Stomach (tissue), 19 donors: ENCODE results near the gene EIF2S1. TPM values are rescaled to one million over a fixed set of nuclear protein-coding genes. Genes with fewer than 3 reads are reported as not detected.

ENCODE experiments used
- DNase-seq, 2 donors: peaks; one replicate each; pipeline versions ENCODE4 v3.0.0 to v3.0.0-alpha.2; 2013 to 2019
- H3K27ac ChIP-seq, 5 donors: fragments of 200-600 bp in 4 of 5; sonication (generic) in 4 of 5; one replicate each; pipeline ENCODE4 v1.5.1; 2013 to 2019; ENCODE audit warnings: mild to moderate bottlenecking in 1 of 5, moderate library complexity in 1 of 5
- H3K27me3 ChIP-seq, 3 donors: fragments of 200-600 bp; sonication (generic); one replicate each; pipeline ENCODE4 v1.5.1; 2017 to 2019; ENCODE audit warnings: mixed run types in 1 of 3
- H3K36me3 ChIP-seq, 4 donors: fragments of 200-600 bp; sonication (generic); 1 replicate in 3 of 4; 2 replicates in 1 of 4; pipeline ENCODE4 v1.5.1; 2016 to 2019
- H3K4me1 ChIP-seq, 4 donors: fragments of 200-600 bp; sonication (generic); one replicate each; pipeline ENCODE4 v1.5.1; 2016 to 2019
- H3K4me3 ChIP-seq, 4 donors: fragments of 200-600 bp; sonication (generic) in 3 of 4; one replicate each; pipeline ENCODE4 v1.5.1; 2016 to 2019; ENCODE audit warnings: mild to moderate bottlenecking in 1 of 4
- H3K9me3 ChIP-seq, 4 donors: fragments of 200-600 bp; sonication (generic); one replicate each; pipeline ENCODE4 v1.5.1; 2016 to 2019
- CTCF ChIP-seq, 7 experiments: fragments of 450-650 bp in 4 of 7; fragments of 200-600 bp in 3 of 7; sonication (generic) in 3 of 7; IDR thresholded peaks; one replicate each; pipeline ENCODE4 v1.5.1; 2016 to 2019; ENCODE audit warnings: antibody characterized with exemption in 7 of 7, control low read depth in 2 of 7, mild to moderate bottlenecking in 1 of 7
- EP300 ChIP-seq: sonication (generic); formaldehyde crosslinking; IDR thresholded peaks from one replicate; pipeline ENCODE4 v1.6.1; 2017; ENCODE audit warnings: antibody characterized with exemption
- POLR2A ChIP-seq, 4 donors: fragments of 450-650 bp; IDR thresholded peaks; one replicate each; pipeline ENCODE4 v1.6.1; 2016; ENCODE audit warnings: antibody characterized with exemption in 4 of 4, control low read depth in 2 of 4, mild to moderate bottlenecking in 1 of 4, moderate library complexity in 1 of 4
- POLR2AphosphoS5 ChIP-seq, 3 donors: sonication (generic); formaldehyde crosslinking; IDR thresholded peaks; one replicate each; pipeline ENCODE4 v1.6.1; 2016; ENCODE audit warnings: antibody characterized with exemption in 3 of 3
- WGBS, 5 donors: extraction: QIAGEN DNeasy Blood & Tissue Kit in 3 of 5; methylation state at CpG; one replicate each; pipeline versions ENCODE4 v1.1.5 to v1.1.7; 2013 to 2018; 5-methylcytosine and 5-hydroxymethylcytosine counted together
- intact Hi-C: fragments of 100-400 bp; cut with DNase I; formaldehyde crosslinking; loops from one replicate; pipeline ENCODE4 v1.15.1; 2023; ENCODE audit warnings: low total_unique reads
- long read RNA-seq, 10 donors: transcript quantifications; one replicate each; lab custom pipeline, GENCODE V29; 2026
- polyA plus RNA-seq, 3 donors: library from polyadenylated mRNA; stranded (reverse); fragments of 200-250 nt; gene quantifications; one replicate each; pipeline ENCODE4 v1.2.3, GENCODE V29; 2013
- total RNA-seq, 5 donors: library from RNA; depleted of rRNA; stranded (reverse); fragments of >200 nt; gene quantifications; one replicate each; pipeline versions ENCODE4 v1.1.0 to v1.2.3, GENCODE V29; 2014 to 2016
- donor health status: healthy with polysubstance abuse.
- donor health status: Bipolar disorder and iron deficiency.
- donor health status: healthy.

Gene EIF2S1
- total RNA-seq (100 to 1,000 TPM in 1 of 5 donors, 10 to 100 TPM in 4; 15.6 to 149 (median 26.8) TPM), polyA plus RNA-seq (10 to 100 TPM; 32.8 to 73.3 (median 67.0) TPM)
- long read RNA-seq, donor 1, full-length matches to known transcripts: 15 of 15 reads
- long read RNA-seq, donor 1, partial matches to known transcripts: 0 of 15 reads
- long read RNA-seq, donor 1, other reads (novel, unspliced or antisense): 0 of 15 reads
- long read RNA-seq, donor 2, full-length matches to known transcripts: 12 of 12 reads
- long read RNA-seq, donor 2, partial matches to known transcripts: 0 of 12 reads
- long read RNA-seq, donor 2, other reads (novel, unspliced or antisense): 0 of 12 reads
- long read RNA-seq, donor 3, full-length matches to known transcripts: 8 of 8 reads
- long read RNA-seq, donor 3, partial matches to known transcripts: 0 of 8 reads
- long read RNA-seq, donor 3, other reads (novel, unspliced or antisense): 0 of 8 reads
- long read RNA-seq, donor 4, full-length matches to known transcripts: 2 of 2 reads
- long read RNA-seq, donor 4, partial matches to known transcripts: 0 of 2 reads
- long read RNA-seq, donor 4, other reads (novel, unspliced or antisense): 0 of 2 reads
- long read RNA-seq, donor 5, full-length matches to known transcripts: 14 of 14 reads
- long read RNA-seq, donor 5, partial matches to known transcripts: 0 of 14 reads
- long read RNA-seq, donor 5, other reads (novel, unspliced or antisense): 0 of 14 reads
- long read RNA-seq, donor 6, full-length matches to known transcripts: 34 of 34 reads
- long read RNA-seq, donor 6, partial matches to known transcripts: 0 of 34 reads
- long read RNA-seq, donor 6, other reads (novel, unspliced or antisense): 0 of 34 reads
- long read RNA-seq, donor 7, full-length matches to known transcripts: 25 of 57 reads
- long read RNA-seq, donor 7, partial matches to known transcripts: 7 of 57 reads
- long read RNA-seq, donor 7, other reads (novel, unspliced or antisense): 25 of 57 reads
- long read RNA-seq, donor 8, full-length matches to known transcripts: 24 of 24 reads
- long read RNA-seq, donor 8, partial matches to known transcripts: 0 of 24 reads
- long read RNA-seq, donor 8, other reads (novel, unspliced or antisense): 0 of 24 reads
- long read RNA-seq, donor 9, full-length matches to known transcripts: 13 of 13 reads
- long read RNA-seq, donor 9, partial matches to known transcripts: 0 of 13 reads
- long read RNA-seq, donor 9, other reads (novel, unspliced or antisense): 0 of 13 reads
- long read RNA-seq, donor 10, full-length matches to known transcripts: 8 of 8 reads
- long read RNA-seq, donor 10, partial matches to known transcripts: 0 of 8 reads
- long read RNA-seq, donor 10, other reads (novel, unspliced or antisense): 0 of 8 reads

DNA sequence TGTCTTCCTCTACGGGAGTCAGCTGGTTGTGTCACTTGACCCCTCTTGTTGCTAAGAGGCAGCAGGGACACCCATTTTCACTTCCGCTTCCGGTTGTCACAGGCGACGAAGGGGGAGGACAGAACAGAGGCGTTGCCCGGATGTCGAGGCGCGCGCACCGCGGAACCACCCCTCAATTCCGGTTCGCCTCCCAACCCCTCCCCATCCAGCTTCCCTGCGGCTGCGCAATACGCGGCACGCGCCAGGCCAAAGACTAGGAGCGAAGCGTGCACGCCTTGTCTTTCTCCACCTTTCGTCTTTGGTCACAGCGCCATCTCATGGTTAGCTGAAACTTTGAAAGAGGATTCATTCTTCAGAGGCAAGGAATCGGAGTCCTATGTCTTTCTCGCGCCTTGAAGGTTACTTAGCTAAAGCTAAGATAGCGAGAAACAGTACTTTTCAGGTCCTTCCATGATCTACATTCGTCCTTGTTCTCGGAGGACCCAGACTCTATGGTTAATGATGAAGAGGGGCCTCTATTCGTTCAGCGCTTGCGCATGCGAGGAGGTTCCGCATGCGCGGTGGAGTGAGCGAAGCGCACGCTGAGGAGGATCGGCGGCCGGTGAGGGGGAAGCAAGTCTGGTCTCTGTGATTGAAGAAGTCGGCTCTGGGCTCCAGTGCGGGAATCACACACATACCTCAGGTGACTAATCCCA, at the start of gene EIF2S1, which contains the start of gene ATP6V1D:
Gene EIF2S1, plus strand, starts transcription at position 554 of the 695 bp plus-strand sequence. CDS start 4,440 bp downstream, outside the sequence.
Gene ATP6V1D, minus strand, starts transcription at position 30 of the 695 bp plus-strand sequence. CDS start 106 bp downstream, outside the sequence.
- TF ChIP-seq POLR2AphosphoS5 (IDR thresholded peaks at IDR 0.05) (peak; percentile 82 to 92 (median 83)), CTCF (IDR thresholded peaks at IDR 0.05) (peak in 6 of 7 experiments; percentile 14 to 100 (median 82)), EP300 (no peak), POLR2A (IDR thresholded peaks at IDR 0.05) (peak in 2 of 4 donors; percentile 39 to 62)
- 0 to 1% (median 0%) methylated on average over 28 to 47 of the region's 47 CpGs for WGBS, 5 donors
- Histone ChIP-seq H3K4me1 (peaks cover 31 to 79% (median 65%) of the 10 kb centered on the region in 4 donors), H3K4me3 (peak within 1 kb of the TSS; percentile 64 to 95 (median 84)), H3K36me3 (peaks cover 3 to 12% (median 8%) of the 10 kb centered on the region in 4 donors), H3K9me3 (no peaks in the 10 kb centered on the region), H3K27ac (peak within 1 kb of the TSS; percentile 69 to 95 (median 93)), H3K27me3 (no peaks in the 10 kb centered on the region)
- intact Hi-C loops: no loop called here
- DNase-seq: peak; percentile 99 to 100

- Histone ChIP-seq H3K4me3 (no peak overlapping the region), H3K27me3 (no peaks in the 10 kb centered on the region), H3K9me3 (no peaks in the 10 kb centered on the region), H3K27ac (no peak overlapping the region), H3K36me3 (peaks cover 0 to 55% (median 49%) of the 10 kb centered on the region in 4 donors), H3K4me1 (no peaks in the 10 kb centered on the region)
- TF ChIP-seq POLR2AphosphoS5 (IDR thresholded peaks at IDR 0.05) (no peak), EP300 (no peak), CTCF (IDR thresholded peaks at IDR 0.05) (no peak), POLR2A (IDR thresholded peaks at IDR 0.05) (no peak)
- 84 to 93% (median 87%) methylated on average over 2 of the region's 2 CpGs for WGBS, 5 donors
- DNase-seq: no peak
- intact Hi-C loops: no loop called here
These were observed 48.3 kb upstream of the EIF2S1 start for GRCh38 chr14:67311868-67312267.

DNA sequence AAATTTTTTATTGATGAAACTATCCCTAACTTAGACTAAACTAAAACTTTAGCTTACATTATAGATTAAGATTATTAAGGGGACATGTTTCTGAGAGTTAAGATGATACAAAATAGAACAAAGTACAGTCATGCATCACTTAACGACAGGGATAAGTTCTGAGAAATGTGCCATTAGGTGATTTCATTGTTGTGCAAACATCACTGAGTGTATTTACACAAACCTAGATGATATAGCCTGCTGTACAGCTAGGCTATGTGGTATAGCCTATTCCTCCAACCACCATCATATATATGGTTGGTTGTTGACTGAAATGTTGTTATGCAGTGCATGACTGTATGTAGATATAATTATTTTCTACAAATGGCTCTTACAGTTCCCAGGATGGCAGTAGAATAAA, 47.0 kb upstream of the EIF2S1 start:
- H3K4me3 ChIP-seq: no peak overlapping the region
- 28 to 70% (median 38%) methylated on average over 1 of the region's 1 CpG for WGBS, 5 donors
- no peak for TF ChIP-seq POLR2AphosphoS5 (IDR thresholded peaks at IDR 0.05)
- TF ChIP-seq POLR2A (IDR thresholded peaks at IDR 0.05): no peak
- TF ChIP-seq CTCF (IDR thresholded peaks at IDR 0.05): no peak
- TF ChIP-seq EP300: no peak
- H3K27me3 ChIP-seq: no peaks in the 10 kb centered on the region
- H3K9me3 ChIP-seq: no peaks in the 10 kb centered on the region
- DNase-seq: peak in 1 of 2 donors; percentile 20
- intact Hi-C loops: no loop called here
- no peak overlapping the region for H3K27ac ChIP-seq
- no peaks in the 10 kb centered on the region for H3K4me1 ChIP-seq
- peaks cover 0 to 60% (median 55%) of the 10 kb centered on the region in 4 donors for H3K36me3 ChIP-seq
